Measurements from ENCODE around the gene POLN.

GRCh38 chr4:2287594-2287915 is 45.6 kb upstream of the POLN start:
- TF ChIP-seq, protein P1, sequence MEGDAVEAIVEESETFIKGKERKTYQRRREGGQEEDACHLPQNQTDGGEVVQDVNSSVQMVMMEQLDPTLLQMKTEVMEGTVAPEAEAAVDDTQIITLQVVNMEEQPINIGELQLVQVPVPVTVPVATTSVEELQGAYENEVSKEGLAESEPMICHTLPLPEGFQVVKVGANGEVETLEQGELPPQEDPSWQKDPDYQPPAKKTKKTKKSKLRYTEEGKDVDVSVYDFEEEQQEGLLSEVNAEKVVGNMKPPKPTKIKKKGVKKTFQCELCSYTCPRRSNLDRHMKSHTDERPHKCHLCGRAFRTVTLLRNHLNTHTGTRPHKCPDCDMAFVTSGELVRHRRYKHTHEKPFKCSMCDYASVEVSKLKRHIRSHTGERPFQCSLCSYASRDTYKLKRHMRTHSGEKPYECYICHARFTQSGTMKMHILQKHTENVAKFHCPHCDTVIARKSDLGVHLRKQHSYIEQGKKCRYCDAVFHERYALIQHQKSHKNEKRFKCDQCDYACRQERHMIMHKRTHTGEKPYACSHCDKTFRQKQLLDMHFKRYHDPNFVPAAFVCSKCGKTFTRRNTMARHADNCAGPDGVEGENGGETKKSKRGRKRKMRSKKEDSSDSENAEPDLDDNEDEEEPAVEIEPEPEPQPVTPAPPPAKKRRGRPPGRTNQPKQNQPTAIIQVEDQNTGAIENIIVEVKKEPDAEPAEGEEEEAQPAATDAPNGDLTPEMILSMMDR (IDR thresholded peaks at IDR 0.05) = no peak
- TF ChIP-seq POLR2AphosphoS5 (IDR thresholded peaks at IDR 0.05) = no peak

All from stomach (tissue), 4 donors.